ENCODE measurements around the gene EPDR1.

DNA sequence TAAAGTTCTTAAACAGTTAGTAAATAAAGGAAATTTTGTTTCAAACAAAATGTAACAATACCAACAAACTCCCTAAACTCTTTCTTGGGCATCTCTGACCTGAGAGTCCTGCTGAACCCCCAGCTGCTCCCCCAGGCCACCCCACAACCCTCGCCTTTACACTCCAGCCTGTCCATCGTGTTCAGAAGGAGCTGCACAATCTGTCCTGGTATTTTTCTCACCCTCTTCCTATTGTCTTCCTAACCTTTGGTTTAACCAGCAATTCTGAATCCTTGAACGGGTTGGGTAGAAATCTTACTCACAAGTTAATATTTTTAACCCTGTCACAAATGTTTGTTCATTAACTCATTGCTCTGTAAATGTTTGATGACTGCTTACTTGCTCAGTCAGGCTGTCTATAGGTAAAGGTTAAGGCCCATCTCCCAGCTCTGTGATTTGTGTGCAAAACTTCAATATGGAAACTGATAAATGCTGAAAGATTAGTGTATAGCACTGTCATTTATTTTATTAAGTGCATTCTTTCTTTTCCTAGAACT is 20.7 kb upstream of the EPDR1 start:
- TF ChIP-seq POLR2A (IDR thresholded peaks at IDR 0.05) = no peak
- TF ChIP-seq, protein P1, sequence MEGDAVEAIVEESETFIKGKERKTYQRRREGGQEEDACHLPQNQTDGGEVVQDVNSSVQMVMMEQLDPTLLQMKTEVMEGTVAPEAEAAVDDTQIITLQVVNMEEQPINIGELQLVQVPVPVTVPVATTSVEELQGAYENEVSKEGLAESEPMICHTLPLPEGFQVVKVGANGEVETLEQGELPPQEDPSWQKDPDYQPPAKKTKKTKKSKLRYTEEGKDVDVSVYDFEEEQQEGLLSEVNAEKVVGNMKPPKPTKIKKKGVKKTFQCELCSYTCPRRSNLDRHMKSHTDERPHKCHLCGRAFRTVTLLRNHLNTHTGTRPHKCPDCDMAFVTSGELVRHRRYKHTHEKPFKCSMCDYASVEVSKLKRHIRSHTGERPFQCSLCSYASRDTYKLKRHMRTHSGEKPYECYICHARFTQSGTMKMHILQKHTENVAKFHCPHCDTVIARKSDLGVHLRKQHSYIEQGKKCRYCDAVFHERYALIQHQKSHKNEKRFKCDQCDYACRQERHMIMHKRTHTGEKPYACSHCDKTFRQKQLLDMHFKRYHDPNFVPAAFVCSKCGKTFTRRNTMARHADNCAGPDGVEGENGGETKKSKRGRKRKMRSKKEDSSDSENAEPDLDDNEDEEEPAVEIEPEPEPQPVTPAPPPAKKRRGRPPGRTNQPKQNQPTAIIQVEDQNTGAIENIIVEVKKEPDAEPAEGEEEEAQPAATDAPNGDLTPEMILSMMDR (IDR thresholded peaks at IDR 0.05) = no peak
